OCI-LY1 (cell line): ENCODE results near the gene SASS6.

ENCODE experiments used
- H2AFZ ChIP-seq: fragments of 200-600 bp; sonication (generic), shearing (Covaris generic); 2 replicates; pipeline ENCODE4 v1.6.0; 2014; ENCODE audit warnings: antibody characterized with exemption, mild to moderate bottlenecking, low read length
- H3F3A ChIP-seq: fragments of 200-600 bp; sonication (generic), shearing (Covaris generic); 2 replicates; pipeline ENCODE4 v1.6.0; 2014; ENCODE audit warnings: mild to moderate bottlenecking, antibody characterized with exemption, low read length, moderate library complexity; ENCODE audit not compliant: insufficient read depth
- H3K27ac ChIP-seq: fragments of 200-600 bp; sonication (generic); 2 replicates; pipeline ENCODE4 v1.5.1; 2014; ENCODE audit warnings: low read length, mixed run types, mild to moderate bottlenecking, low read depth; ENCODE audit not compliant: poor library complexity, severe bottlenecking
- H3K27me3 ChIP-seq: fragments of 200-600 bp; sonication (generic); 2 replicates; pipeline ENCODE4 v1.6.0; 2014; ENCODE audit warnings: antibody characterized with exemption, mild to moderate bottlenecking, low read length, moderate library complexity; ENCODE audit not compliant: insufficient read depth
- H3K36me3 ChIP-seq: fragments of 200-600 bp; sonication (generic); 2 replicates; pipeline ENCODE4 v1.6.1; 2014; ENCODE audit warnings: mild to moderate bottlenecking, antibody characterized with exemption, low read length, moderate library complexity, mixed read lengths; ENCODE audit not compliant: insufficient read depth
- H3K4me1 ChIP-seq: fragments of 200-600 bp; sonication (generic); 2 replicates; pipeline ENCODE4 v1.5.1; 2014; ENCODE audit warnings: mild to moderate bottlenecking, low read length, moderate library complexity; ENCODE audit not compliant: insufficient read depth, severe bottlenecking
- H3K4me2 ChIP-seq: fragments of 200-600 bp; sonication (generic), shearing (Covaris generic); 2 replicates; pipeline ENCODE4 v1.6.1; 2014; ENCODE audit warnings: low read length
- H3K4me3 ChIP-seq: fragments of 200-600 bp; sonication (generic); 2 replicates; pipeline ENCODE4 v1.5.1; 2014; ENCODE audit warnings: low read length, low read depth, mild to moderate bottlenecking, mixed read lengths; ENCODE audit not compliant: poor library complexity, severe bottlenecking
- H3K79me2 ChIP-seq: fragments of 200-600 bp; shearing (Covaris generic); 2 replicates; pipeline ENCODE4 v1.6.1; 2016; ENCODE audit warnings: mixed run types, low read length, mixed read lengths; ENCODE audit not compliant: insufficient read depth
- H3K9ac ChIP-seq: fragments of 200-600 bp; sonication (generic), shearing (Covaris generic); 2 replicates; pipeline ENCODE4 v1.6.1; 2014; ENCODE audit warnings: mild to moderate bottlenecking, low read length, mixed read lengths
- H3K9me2 ChIP-seq: fragments of 200-600 bp; sonication (generic), shearing (Covaris generic); 2 replicates; pipeline ENCODE4 v1.6.1; 2014; ENCODE audit warnings: low read depth, mild to moderate bottlenecking, low read length, mixed read lengths
- H3K9me3 ChIP-seq: fragments of 200-600 bp; shearing (Covaris generic); 2 replicates; pipeline ENCODE4 v1.6.1; 2014; ENCODE audit warnings: low read length, mixed read lengths
- H4K20me1 ChIP-seq: fragments of 200-600 bp; sonication (generic), shearing (Covaris generic); 2 replicates; pipeline ENCODE4 v1.6.0; 2016; ENCODE audit warnings: mild to moderate bottlenecking, low read length; ENCODE audit not compliant: insufficient read depth
- CTCF ChIP-seq: fragments of 200-600 bp; sonication (generic), shearing (Covaris generic); IDR thresholded peaks from 2 replicates; pipeline ENCODE4 v1.5.1; 2017; ENCODE audit warnings: mild to moderate bottlenecking, antibody characterized with exemption, low read length, moderate library complexity, mixed read lengths
- EZH2 ChIP-seq: fragments of 200-600 bp; sonication (generic), shearing (Covaris generic); IDR thresholded peaks from 2 replicates; pipeline ENCODE4 v1.8.0; 2017; ENCODE audit warnings: borderline replicate concordance, mixed run types, mild to moderate bottlenecking, antibody characterized with exemption, low read length, moderate library complexity, mixed read lengths

SASS6 gene

DNA sequence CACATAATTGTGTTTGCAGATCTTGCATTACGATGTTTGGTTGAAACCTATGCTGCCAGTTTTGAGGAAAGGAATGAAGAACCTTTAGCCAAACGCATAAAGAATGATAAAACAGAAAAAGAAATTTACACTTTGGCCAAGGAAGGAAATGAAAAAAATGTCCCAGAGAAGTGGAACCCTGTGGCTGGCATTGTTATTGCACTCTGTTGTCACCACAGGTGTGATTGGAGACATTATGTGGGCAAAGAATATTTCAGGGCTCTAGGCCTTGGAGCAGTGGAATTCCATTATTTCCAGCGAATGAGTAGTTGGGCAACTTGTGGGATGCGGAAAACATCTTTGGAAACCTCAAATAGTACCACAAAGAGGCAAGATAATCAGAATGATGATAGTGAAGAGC, 15.1 kb upstream of the SASS6 start:
- H3K9me3 ChIP-seq, result no peaks in the 10 kb centered on the region
- no peak for TF ChIP-seq EZH2
- TF ChIP-seq CTCF, result no peak
- peaks cover 68% of the 10 kb centered on the region for H3K36me3 ChIP-seq
- H3K4me3 ChIP-seq, result no peak overlapping the region
- H3K9ac ChIP-seq, result no peak overlapping the region
- no peaks in the 10 kb centered on the region for H3F3A ChIP-seq
- H4K20me1 ChIP-seq, result no peaks in the 10 kb centered on the region
- H3K4me1 ChIP-seq, result peaks cover 6% of the 10 kb centered on the region
- no peaks in the 10 kb centered on the region for H3K9me2 ChIP-seq
- no peak overlapping the region for H2AFZ ChIP-seq
- H3K4me2 ChIP-seq, result no peak overlapping the region
- H3K79me2 ChIP-seq, result no peaks in the 10 kb centered on the region
- H3K27me3 ChIP-seq, result no peaks in the 10 kb centered on the region
- no peak overlapping the region for H3K27ac ChIP-seq

DNA sequence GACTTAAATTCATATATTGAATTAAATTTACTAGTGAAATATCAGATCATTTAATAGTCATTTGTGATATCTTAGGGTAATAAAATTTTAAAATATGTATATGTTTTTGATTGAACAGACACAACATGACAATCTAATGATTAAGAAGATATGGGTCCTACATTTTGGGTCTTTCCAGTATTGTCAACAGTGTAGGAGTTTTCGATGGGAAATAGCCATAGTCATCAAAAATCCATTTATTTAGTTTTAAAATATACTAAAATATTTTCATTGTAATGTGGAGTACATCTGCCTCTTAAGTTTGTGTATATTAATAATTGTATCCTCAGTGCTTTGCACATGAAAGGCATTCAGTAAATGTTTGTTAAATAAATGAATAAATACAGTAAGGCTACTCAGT, 14.2 kb upstream of the SASS6 start:
- no peak overlapping the region for H2AFZ ChIP-seq
- H3K9me2 ChIP-seq, result no peaks in the 10 kb centered on the region
- no peak overlapping the region for H3K4me2 ChIP-seq
- no peak overlapping the region for H3K27ac ChIP-seq
- no peaks in the 10 kb centered on the region for H3K27me3 ChIP-seq
- H3K9me3 ChIP-seq, result no peaks in the 10 kb centered on the region
- H3K9ac ChIP-seq, result no peak overlapping the region
- no peak for TF ChIP-seq CTCF
- no peak for TF ChIP-seq EZH2
- no peaks in the 10 kb centered on the region for H3F3A ChIP-seq
- H3K4me1 ChIP-seq, result peaks cover 1% of the 10 kb centered on the region
- no peaks in the 10 kb centered on the region for H4K20me1 ChIP-seq
- no peak overlapping the region for H3K4me3 ChIP-seq
- peaks cover 76% of the 10 kb centered on the region for H3K36me3 ChIP-seq
- no peaks in the 10 kb centered on the region for H3K79me2 ChIP-seq

DNA sequence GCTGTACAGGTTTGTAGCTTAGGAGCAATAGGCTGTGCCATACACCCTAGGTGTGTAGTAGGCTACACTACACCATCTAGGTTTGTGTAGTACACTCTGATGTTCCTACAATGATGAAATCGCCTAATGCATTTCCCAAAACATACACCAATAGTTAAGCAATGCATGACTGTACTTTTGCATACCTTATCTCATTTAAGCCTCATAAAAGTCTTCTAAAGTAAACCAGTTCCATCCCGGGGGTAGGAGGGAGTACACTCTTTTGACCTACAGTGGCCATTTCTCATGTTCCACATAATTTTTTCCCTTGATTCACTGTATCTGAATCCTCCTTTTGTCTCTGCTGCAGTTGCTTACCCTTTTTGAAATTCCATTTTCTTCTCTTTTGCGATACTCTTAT, 12.4 kb upstream of the SASS6 start:
- Histone ChIP-seq H2AFZ (no peak overlapping the region), H3F3A (no peaks in the 10 kb centered on the region), H3K4me2 (no peak overlapping the region), H3K79me2 (no peaks in the 10 kb centered on the region), H3K9ac (no peak overlapping the region), H3K4me3 (no peak overlapping the region), H3K9me3 (no peaks in the 10 kb centered on the region), H4K20me1 (no peaks in the 10 kb centered on the region), H3K9me2 (no peaks in the 10 kb centered on the region), H3K27me3 (no peaks in the 10 kb centered on the region), H3K27ac (no peak overlapping the region), H3K4me1 (no peaks in the 10 kb centered on the region), H3K36me3 (peaks cover 90% of the 10 kb centered on the region)
- no peak for TF ChIP-seq CTCF
- no peak for TF ChIP-seq EZH2
